22Rv1 (cell line): ENCODE results near the gene NCAM2.
A peak's percentile ranks its signal among the peaks of the same experiment; 100 is the strongest.
"Not testable (repeated sequence)": the region's sequence is repeated elsewhere in the genome, so short reads cannot be mapped to it uniquely, and the experiment has no call there.

Source experiments
- H3K27ac ChIP-seq: fragments of 450-650 bp; 2 replicates; pipeline ENCODE4 v1.5.1; 2017
- ZFX ChIP-seq: fragments of 450-650 bp; IDR thresholded peaks from 2 replicates; pipeline ENCODE4 v1.6.1; 2017; ENCODE audit warnings: antibody characterized with exemption, borderline replicate concordance
- TF ChIP-seq, protein P1 (sequence below): fragments of 450-650 bp; IDR thresholded peaks from 2 replicates; pipeline ENCODE4 v1.5.1; 2017; ENCODE audit warnings: mild to moderate bottlenecking

The NCAM2 gene

DNA sequence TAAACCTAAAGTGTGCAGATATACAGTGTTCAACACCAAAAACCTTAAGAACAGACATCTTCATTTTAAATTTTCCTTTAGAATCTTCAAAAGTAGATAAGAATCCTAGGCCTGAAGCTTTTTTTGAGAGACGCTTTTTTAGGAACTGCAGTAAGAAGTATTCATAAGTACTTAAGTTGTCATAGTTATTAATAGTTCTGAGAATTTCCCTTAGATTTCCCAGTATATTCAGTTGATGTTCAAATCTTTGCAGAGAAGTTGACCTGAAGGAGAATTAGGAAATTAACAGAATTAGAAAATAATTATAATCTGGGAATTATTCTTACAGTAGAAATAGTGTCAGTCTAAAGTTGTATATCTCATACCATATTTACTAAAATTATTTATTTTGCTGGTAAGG, 150.3 kb downstream of the NCAM2 start:
- TF ChIP-seq, protein P1, sequence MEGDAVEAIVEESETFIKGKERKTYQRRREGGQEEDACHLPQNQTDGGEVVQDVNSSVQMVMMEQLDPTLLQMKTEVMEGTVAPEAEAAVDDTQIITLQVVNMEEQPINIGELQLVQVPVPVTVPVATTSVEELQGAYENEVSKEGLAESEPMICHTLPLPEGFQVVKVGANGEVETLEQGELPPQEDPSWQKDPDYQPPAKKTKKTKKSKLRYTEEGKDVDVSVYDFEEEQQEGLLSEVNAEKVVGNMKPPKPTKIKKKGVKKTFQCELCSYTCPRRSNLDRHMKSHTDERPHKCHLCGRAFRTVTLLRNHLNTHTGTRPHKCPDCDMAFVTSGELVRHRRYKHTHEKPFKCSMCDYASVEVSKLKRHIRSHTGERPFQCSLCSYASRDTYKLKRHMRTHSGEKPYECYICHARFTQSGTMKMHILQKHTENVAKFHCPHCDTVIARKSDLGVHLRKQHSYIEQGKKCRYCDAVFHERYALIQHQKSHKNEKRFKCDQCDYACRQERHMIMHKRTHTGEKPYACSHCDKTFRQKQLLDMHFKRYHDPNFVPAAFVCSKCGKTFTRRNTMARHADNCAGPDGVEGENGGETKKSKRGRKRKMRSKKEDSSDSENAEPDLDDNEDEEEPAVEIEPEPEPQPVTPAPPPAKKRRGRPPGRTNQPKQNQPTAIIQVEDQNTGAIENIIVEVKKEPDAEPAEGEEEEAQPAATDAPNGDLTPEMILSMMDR: no peak
- TF ChIP-seq ZFX: no peak

DNA sequence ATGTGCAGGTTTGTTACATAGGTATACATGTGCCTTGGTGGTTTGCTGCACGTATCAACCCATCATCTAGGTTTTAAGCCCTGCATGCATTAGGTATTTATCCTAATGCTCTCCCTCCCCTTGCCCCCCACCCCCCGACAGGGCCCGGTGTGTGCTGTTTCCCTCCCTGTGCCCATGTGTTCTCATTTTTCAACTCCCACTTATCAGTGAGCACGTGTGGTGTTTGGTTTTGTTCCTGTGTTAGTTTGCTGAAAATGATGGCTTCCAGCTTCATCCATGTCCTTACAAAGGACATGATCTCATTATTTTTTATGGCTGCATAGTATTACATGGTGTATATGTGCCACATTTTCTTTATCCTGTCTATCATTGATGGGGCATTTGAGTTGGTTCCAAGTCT, 151.2 kb downstream of the NCAM2 start:
- H3K27ac ChIP-seq: not testable (repeated sequence)

More for the DNA sequence above, 150.3 kb downstream of the NCAM2 start:
- H3K27ac ChIP-seq: peak overlapping the region; percentile 19; the same call in 1 of the 2 replicates

DNA sequence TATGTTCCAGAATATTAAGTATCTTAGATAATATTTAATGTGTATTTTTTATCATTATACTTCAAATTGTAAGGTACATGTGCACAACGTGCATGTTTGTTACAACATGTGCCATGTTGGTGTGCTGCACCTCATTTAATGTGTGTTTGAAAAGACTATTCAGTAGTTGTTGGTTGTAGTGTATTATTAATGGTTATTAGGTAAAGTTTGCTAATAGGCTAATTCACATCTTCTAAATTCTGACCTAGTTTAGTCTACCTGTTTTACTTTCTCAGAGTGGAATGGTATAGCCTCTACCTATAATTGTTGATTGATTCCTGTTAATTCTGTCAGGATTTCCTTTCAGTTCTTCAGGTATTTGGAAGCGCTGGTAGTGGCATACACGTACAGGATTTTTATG, 153.0 kb downstream of the NCAM2 start:
- no peak overlapping the region for H3K27ac ChIP-seq
- no peak for TF ChIP-seq ZFX
- TF ChIP-seq, protein P1: no peak

DNA sequence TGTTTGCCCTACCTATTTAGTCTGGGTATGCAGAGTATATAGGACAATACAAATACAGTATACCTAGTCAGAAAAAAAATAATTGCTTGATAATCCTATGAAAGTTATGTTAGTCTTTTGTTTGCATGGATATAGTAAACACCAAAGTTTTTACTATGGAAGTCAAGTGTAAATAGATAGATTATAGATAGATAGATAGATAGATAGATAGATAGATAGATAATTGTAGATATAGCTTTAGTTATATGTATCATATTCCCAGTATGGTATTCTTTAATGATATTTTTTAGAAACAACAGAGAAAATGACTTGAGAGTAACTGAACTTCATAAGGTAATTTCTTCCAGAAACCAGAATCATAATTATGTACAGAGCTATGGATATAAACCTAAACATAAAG, 158.2 kb downstream of the NCAM2 start:
- H3K27ac ChIP-seq: no peak overlapping the region
- no peak for TF ChIP-seq ZFX
- TF ChIP-seq, protein P1: no peak

DNA sequence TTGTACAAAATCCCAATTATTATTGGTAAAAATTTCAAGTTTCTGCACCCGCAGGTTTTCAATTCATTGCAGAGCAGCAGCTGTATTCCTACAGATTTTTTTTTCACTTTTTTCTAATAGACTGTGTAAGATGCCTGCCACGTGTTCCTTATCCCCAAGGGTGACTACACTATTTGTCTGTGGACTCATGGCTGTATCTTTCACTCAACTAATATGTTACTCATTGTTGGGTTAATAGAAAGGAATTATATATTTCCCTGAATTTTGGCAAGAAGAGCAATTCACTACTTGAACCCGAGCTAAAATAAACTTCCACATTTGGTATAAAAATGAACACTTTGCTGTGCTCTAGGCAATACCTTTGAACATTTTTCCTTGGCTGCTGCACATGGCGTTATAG, 158.7 kb downstream of the NCAM2 start:
- H3K27ac ChIP-seq: no peak overlapping the region
- TF ChIP-seq, protein P1: no peak
- no peak for TF ChIP-seq ZFX

DNA sequence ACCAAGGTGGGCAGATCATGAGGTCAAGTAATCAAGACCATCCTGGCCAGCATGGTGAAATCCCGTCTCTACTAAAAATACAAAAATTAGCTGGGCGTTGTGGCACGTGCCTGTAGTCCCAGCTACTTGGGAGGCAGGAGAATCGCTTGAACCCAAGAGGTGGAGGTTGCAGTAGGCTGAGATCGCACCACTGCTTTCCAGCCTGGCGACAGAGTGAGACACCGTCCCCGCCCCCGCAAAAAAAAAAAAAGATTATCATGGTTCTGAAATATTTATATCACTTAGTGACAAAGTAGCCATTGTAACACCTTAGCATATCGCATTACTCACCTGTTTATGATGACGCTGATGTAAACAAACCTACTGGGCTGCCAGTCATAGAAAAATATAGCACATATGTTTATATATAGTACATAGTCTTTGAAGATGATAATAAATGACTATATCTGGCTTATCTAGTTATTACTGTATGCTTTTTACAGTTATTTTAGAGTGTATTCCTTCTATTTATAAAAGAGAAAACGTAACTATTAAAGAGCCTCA, 160.2 kb downstream of the NCAM2 start:
- TF ChIP-seq ZFX: no peak
- TF ChIP-seq, protein P1: no peak
- H3K27ac ChIP-seq: no peak overlapping the region

DNA sequence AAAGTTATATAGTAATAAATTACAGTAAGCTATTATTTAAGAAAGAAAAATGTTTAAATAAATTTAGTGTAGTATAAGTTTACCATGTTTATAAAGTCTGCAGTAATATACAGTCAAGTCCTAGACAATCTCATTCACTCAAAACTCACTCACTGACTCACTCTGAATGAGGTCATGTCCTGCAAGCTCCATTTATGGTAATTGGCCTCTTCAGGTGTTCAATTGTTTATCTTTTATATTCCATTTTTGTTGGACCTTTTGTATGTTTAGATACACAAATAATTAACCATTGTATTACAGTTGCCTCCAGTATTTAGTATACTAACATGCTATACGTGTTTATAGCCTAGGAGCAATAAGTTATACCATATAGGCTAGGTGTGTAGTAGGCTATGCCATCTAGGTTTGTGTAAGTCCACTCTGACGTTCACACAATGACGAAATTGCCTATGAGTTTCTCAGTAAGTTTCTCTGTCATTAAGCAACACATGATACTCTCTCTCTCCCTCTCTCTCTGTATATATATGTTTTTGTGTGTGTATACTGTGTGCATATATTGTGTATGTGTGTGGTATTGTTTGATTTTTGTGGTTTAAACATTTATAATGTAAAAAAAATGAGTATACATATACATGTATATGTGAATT, 161.2 kb downstream of the NCAM2 start:
- no peak overlapping the region for H3K27ac ChIP-seq
- no peak for TF ChIP-seq ZFX
- TF ChIP-seq, protein P1: no peak

DNA sequence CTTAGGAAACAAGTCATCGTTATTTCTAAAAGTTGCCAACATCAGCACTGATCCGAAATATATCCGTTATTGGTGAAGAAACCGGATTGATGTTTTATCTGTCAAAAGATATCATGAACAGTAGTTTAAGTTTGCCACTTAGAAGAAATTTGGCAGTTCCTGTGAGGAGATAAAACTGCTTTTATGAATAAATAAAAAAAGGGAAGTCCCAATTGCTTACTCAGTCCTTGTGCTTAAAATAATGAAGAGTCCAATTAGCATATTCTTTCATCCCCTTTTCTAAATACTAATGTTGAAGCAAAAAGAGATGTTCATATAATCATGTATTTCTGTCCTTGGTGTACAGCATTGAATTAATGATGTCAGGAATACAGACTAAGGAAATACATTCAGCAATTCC, 164.6 kb downstream of the NCAM2 start:
- TF ChIP-seq, protein P1: no peak
- TF ChIP-seq ZFX: no peak

More for the DNA sequence above, 164.6 kb downstream of the NCAM2 start:
- H3K27ac ChIP-seq: no peak overlapping the region
